GM18867 (cell line): ENCODE data around the gene RRAS2.
A peak's percentile ranks its signal among the peaks of the same experiment; 100 is the strongest.
"Not testable (repeated sequence)": the region's sequence is repeated elsewhere in the genome, so short reads cannot be mapped to it uniquely, and the experiment has no call there.

ENCODE experiments used
- ATAC-seq: cut with Tn5 transposase; IDR thresholded peaks from one replicate; pipeline ENCODE4 v1.9.1; 2021; ENCODE audit warnings: mild to moderate bottlenecking, moderate library complexity; ENCODE audit not compliant: unreplicated experiment

Gene RRAS2

DNA sequence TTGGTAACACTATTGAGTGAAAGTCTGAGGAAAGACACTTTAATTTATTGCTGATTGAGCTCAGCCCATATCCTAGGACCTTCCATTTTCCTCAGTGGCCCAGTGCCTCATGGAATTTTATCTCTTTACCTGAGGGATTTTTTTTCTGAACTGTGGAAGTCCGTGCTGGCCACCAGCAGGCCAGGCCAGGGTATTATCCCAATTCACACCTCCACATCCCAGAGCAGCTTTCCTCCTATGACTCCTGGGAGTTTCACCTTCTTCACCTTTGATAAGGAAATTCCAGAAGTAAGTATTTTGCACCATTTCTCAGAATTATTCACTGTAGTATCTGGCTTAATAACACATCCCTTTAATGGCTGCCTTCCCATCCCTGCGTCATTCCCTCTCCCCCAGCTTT lies 13.0 kb upstream of the RRAS2 start:
- ATAC-seq, result no peak

DNA sequence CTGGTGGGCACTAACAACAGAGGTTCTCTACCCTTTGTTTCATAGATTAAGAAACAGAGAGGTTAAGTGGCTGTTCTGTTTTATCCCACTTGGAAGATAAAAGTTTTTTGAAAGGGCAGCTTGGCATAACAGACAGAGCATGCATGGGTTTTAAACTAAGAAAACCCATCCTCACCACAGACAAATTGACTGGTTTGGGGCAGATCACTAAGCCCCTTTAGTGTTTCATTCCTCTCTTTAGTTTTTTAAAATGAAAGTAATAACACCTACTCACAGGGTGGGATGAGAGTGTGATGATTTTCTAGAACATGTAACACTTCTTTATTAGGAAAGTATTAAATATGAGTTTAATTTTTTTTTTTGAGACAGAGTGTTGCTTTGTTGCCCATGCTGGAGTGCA lies 12.3 kb upstream of the RRAS2 start:
- no peak for ATAC-seq

DNA sequence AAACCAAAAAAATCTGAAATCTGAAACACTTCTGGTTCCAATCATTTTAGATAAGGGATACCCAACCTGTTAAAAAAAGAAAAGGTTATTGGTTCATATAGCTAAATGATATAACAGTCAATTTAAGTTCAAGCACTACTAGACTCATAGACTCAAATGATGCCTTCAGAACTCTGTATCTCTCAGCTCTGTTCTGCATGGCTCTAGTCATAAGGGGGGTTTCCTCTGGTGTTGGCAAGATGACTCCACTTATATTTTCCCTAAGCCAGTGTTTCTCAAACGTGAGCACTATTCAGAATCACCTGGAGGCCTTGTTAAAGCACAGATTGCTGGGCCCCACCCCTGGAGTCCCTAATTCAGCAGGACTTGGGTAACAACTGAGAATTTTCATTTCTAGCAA lies 11.5 kb upstream of the RRAS2 start:
- no peak for ATAC-seq

DNA sequence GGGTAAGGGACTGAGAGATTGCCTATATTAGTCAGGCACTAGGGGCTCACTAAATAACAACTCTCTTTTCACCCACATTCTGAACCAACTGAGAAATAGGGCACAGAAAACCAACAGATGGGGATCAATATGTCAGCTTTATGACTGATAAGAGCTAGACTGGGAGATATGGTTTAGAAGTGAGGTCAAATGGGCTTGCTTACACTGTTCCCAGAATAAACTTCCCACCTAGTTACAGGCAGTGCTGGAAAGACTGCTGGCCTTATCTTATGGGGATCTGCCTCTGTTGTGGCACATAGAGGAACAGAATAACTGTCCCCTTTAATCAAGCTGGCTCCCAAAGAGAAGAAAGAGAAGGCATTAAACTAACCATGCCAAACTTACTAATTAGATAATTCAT lies 10.6 kb upstream of the RRAS2 start:
- no peak for ATAC-seq

DNA sequence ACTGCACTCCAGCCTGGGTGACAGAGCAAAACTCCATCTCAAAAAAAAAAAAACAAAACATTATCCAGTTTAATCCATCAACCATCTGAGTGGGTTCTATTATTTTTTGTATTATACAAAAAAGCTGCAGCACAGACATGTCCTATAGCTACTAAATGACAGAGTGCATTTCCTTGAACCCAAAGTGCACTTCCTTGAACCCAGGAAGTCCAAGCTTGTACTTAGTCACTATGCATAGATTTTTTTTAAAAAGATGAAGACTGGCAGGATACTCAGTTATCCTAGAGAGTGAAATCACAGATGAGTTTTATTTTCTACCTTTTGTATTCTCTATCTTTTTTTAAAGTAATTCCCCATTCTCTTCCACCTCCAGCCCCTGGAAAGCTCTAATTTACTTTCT lies 8.0 kb upstream of the RRAS2 start:
- no peak for ATAC-seq

DNA sequence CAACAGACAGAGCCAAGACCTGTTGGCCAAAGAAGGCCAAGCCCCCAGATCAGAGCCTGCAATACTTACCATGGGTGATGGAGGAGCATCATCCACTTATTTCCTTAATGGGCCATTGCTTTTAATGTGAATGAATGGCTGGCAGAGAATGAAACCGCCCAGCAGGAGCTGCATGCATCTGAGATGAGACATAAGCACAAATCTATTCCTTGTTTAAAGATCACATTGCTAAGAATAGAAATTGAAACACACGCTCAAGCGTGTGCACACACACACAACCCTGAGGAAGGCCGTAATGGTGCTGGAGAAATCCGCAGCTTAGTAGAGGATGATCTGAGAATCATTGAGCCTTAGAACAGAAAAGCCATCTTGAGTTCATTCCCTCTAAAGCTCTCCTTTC lies 5.3 kb upstream of the RRAS2 start:
- ATAC-seq, result no peak

DNA sequence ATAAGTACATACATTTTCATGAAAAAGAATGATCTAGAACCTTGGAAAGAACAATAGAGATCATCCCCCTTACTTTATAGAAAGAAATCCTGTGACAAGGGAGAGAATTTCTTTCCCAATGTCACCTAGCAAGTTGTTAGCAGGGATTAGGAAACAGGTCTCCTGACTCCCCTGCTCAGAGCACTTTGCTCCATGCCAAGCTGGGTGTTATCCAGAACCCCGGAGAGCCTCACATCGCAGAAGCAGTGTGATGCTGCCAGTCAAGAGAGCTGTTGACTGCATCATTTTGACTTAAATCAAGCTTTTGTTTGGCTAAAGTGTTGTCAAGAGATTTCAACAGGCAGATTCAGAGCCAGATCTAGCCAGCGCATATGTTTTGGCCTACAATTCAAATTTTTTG lies 3.6 kb upstream of the RRAS2 start:
- no peak for ATAC-seq

DNA sequence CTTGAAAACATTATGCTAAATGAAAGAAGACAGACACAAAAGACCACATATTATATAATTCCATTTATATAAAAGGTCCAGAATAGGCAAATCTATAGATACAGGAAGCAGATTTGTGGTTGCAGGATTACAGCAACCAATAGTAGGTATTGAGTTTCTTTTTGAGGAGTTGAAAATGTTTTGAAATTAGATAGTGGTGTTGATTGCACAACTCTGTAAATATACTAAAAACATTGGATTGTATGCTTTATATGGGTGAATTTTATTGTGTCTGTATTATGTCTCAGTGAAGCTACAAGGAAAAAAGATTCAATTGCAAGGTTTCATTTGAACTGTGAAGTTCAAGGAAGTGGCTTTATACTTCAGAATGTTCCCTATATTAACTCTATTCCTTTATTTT lies 3.0 kb upstream of the RRAS2 start:
- no peak for ATAC-seq

DNA sequence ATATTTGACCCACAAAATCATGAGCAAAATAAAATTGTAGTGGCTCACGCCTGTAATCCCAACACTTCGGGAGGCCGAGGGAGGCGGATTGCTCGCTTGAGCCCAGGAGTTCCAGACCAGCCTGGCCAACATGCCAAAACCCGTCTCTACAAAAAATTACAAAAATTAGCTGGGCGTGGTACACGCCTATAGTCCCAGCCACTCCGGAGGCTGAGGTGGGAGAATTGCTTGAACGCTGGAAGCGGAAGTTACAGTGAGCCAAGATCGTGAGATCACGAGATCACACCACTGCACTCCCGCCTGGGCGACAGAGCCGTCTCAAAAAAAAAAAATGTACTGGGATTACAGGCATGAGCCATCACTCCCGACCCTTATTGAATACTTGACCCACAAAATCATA lies 2.0 kb upstream of the RRAS2 start:
- ATAC-seq, result no peak

DNA sequence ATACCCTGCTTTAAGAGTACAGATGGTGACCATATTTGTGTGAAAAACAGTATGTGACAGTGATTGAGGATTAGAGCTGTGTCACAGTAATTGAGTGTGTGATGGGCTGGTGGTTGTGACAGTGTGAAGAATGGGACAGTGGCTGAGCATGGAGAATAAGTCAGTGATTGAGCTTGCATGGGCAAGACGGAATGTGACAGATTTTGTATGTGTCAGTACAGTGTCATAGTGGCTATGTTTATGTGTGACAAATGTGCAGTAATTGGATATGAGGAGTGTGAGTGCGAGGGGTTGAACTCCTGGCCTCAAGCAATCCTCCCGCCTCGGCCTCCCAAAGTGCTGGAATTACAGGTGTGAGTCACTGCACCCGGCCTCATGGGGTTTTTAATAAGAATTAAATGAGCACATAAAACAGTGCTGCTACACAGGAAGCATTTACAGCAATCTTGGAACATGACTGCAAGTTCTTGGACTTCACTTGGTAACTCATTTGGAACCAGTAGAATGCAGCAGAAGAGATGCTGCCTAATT lies 583 bp upstream of the RRAS2 start:
- no peak for ATAC-seq

DNA sequence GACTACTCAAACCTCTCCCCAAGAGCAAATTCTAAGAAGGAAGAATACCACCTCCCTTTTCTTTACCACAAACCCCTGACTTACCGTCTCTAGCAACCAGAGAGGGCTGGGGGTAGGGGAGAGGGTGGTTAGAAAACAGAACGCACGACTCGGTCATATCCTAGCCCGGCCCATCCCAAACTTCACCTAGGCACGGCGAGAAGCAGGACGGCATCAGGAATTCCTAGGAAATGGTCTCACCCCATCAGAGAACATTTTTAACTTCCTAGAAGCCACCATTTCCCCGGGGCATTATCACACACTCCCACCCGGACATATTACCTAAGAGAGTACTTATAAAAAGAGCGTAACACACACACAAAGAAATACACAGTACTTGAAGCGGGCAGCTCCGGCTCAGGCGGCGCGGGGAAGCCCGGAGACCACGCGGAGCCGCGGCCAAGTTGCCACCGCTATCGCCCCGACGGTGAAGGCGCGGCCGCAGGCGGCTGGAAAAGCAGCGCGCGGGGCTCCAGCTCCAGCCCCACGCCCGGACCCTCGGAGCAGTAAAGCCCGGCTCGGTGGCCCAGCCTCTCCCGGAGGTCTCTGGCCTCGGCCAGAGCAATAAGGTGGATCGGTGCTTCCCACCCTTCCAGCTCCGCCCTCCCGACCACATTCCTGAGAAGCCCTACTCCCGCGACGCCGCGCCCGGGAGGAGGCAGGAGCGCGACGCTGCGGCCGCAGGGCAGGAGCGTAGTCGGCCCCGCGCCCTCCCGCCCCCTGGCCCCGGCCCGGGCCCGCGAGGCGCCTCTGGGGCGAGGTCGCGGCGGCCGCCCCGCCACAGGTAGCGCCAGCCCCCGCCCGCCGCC lies 878 bp downstream of the RRAS2 start:
- peak; percentile 46 for ATAC-seq

DNA sequence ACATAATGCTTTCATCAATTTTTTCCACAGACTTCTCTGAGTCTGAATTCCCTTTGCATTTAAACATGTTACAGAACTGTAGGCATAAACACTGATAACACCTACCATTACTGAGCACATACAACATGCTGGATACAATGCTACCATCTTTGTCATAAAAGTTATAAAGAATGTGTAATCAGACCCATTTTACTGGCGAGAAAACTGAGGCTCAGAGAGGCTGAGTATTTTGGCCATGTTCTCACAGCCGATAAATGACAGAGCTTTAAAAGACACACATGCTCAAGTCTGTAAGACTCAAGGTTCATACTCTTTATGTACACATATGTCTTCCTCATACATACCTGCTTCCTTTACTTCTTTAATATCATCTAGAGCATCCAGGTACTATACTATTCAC lies 2.6 kb downstream of the RRAS2 start:
- ATAC-seq, result no peak

DNA sequence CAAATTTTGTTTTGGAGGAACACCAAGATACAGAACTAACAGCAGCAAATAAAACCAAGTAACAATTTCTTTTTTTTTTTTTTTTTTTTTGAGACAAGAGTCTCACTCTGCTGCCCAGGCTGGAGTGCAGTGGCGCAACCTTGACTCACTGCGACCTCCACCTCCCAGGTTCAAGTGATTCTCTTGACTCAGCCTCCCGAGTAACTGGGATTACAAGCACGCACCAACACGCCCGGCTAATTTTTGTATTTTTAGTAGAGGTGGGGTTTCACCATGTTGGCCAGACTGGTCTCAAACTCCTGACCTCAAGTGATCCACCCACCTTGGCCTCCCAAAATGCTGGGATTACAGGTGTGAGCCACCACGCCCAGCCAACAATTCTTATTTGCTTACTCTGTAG lies 4.4 kb downstream of the RRAS2 start:
- not testable (repeated sequence) for ATAC-seq

DNA sequence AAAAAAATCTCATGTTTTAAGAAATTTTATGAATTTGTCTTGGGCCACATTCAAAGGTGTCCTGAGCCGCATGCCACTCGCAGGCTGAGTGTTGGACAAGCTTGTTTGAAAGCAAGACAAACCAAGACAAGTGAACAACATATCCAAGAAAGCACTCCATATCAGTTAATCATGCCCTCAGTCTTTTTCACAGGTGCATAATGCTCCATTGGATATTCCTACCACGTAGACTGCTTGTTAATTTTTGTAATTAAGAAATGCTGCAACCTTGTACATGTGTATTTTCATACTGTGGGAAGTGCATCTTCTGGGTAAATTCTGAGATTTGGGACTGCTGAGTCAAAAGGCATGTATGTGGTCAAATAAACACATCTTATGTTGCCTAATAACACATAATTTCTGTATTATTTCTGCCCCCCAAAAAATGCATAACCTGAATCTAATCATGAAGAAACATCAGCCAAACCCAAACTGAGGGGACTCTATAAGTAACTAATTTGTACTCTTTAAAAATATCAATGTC lies 8.2 kb downstream of the RRAS2 start:
- no peak for ATAC-seq

DNA sequence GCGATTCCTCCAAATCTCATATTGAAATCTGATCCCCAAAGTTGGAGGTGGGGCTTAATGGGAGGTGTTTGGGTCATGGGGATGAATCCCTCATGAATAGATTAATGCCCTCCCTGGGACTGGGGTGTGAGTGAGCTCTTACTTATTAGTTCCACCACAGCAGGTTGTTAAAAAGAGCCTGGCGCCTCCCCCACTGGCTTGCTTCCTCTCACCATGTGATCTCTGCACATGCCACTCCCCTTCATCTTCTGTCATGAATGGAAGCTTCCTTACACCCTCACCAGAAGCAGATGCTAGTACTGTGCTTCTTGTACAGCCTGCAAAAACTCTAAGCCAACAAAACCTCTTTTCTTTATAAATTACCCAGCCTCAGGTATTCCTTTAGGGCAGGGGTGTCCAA lies 8.8 kb downstream of the RRAS2 start:
- no peak for ATAC-seq

DNA sequence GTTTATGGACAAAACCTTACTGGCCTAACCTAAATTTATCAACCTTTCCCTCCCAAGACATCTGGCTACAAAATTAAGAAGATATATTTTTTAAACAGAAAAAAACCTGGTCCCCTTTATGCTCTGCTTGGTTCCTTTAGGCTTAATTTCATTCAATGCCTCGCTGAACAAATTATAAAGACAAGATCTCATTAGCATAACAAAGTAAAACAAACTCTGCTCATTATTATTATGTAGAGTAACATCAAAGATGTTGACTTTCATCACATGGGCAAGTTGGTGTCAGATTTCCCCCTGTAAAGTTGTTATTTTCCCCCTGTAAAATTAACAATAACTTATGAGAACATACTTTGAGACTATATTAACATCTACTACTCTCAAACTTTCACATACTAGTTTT lies 11.0 kb downstream of the RRAS2 start:
- ATAC-seq, result no peak

DNA sequence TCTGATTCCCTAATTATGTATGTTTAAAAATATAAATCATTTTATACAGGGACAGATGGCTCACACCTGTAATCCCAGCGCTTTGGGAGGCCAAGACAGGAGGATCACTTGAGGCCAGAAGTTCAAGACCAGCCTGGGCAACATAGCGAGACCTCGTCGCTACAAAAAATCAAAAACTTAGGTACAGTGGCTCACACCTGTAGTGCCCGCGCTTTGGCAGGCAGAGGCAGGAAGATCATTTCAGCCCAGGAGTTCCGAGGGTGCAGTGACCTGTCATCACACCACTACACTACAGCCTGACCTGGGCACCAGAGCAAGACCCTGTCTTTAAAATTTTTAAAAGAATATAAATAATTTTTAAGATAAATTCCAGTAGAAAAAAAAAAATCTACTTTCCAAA lies 11.5 kb downstream of the RRAS2 start:
- no peak for ATAC-seq

DNA sequence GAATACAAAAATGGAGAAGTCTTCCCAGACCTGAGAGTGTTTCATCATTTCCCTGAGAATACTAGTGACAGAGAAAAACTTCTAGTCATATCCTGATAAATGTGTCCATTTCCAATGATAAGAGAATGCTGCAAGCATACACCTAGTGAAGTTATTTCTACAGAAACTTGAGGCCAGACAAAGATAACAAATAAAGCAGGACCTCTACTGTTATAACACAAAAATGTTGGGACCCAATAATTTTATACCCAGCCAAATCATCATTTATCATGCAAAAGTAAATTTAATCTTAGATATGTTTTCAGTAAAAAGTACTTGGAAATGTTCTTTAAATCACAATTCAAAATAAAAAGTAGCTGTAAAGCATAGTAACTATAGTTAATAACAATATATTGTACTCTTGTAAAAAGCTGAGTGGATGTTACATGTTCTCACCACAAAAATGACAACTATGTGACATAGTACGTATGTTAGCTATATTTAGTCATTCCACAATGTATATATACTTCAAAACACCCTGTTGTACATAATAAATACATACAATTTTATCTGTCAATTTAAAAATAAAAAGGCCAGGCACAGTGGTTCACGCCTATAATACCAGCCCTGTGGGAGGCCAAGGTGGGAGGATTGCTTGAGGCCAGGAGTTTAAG lies 12.6 kb downstream of the RRAS2 start:
- ATAC-seq, result no peak

DNA sequence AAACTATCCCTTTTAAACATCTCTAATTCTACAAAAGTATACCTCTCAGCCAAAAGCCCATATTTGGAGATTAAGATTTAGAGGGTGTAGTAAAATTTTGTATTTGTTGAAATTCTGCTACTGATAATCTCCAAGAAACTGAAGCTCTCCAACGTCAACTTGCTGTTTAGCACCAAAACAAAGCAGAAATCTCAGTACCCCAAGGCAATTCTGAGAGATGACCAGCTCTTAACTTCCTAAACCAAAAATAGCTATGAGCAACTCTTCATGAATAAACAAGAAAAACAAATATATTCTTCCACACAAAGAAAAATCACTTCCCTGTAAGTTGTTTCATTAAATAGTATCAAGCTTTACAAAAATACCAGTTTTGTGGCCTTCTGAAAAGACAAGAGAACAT lies 13.3 kb downstream of the RRAS2 start:
- no peak for ATAC-seq

DNA sequence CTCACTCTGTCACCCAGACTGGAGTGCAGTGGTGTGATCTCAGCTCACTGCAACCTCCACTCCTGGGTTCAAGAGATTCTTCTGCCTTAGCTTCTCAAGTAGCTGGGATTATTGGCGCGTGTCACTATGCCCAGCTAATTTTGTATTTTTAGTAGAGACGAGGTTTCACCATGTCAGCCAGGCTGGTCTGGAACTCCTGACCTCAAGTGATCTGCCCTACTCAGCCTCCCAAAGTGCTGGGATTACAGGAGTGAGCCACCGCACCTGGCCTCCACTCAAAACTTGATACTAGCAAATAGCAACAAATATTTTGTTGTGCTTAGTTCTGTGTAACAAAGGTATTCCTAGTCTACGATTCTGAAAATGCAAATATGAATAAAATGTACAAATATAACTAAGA lies 14.0 kb downstream of the RRAS2 start:
- ATAC-seq, result not testable (repeated sequence)

DNA sequence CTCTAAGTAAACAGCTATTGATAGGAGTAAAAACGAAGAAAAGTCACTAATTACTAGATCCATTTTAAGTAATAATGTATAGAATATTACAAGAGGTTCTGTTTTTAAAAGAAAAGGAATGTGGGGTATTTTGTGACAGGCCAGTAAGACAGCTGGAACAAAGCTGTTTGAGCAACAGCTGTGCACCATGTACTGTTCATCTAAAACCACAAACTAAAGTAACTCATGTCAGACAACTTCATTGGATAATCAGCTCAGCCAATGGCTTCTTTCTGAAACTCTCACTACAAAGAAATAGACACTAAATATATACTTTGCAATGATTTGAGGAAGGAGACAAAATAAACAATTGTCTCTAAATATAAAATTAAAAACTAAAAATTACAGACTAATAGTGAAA lies 16.1 kb downstream of the RRAS2 start:
- peak; percentile 76 for ATAC-seq

DNA sequence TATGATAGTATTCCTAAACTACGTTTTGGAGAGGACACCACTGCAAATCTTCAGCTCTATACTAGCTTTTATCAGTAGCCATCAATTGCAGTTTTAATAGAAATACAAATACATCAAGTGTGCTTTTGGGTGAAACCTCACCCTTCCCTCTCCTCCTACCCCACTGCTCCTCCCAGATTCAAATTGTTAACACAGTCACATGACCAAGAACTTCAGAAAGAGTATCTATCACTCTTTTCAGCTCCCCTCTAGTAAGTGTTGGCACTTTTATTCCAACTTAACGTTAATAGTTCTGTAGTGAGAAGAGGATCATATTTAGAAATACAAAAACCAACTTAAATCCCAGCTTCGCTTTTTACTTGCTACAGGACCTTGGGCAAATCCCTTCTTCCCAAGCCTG lies 17.0 kb downstream of the RRAS2 start:
- ATAC-seq, result no peak
